Measurements from ENCODE around the gene UBE2Z. TPM values are rescaled to one million over a fixed set of nuclear protein-coding genes. Genes with fewer than 3 reads are reported as not detected.
A peak's percentile ranks its signal among the peaks of the same experiment; 100 is the strongest.
"Not testable (repeated sequence)": the region's sequence is repeated elsewhere in the genome, so short reads cannot be mapped to it uniquely, and the experiment has no call there.

The UBE2Z gene
- total RNA-seq, 2 donors from 2014 or later, result 65.7 to 65.8 TPM

DNA sequence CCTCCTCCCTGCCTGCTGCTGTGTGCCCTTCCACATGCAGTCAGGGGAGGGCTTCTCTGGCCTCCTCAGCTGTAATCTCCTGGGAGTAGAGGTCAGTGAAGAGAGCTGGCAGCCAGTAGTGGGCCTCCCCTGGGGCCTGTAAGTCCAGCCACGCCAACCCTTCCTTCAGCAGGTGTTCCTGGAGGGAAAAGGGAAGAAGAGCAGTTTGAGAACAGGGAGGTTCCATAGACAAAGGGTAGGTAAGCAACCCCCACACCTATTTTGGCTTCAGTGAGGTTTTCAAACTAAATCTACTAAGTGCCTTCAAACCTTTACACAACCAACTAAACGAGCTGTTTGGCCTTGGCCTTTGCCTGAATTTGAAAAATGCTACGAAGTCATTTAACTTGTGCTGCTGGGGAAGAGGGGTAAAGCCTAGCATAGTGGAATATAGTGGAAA is 22.2 kb downstream of the UBE2Z start:
- intact Hi-C loops (cut with DNase I, micrococcal nuclease), result no loop called here
- ATAC-seq, result peak; percentile 6

DNA sequence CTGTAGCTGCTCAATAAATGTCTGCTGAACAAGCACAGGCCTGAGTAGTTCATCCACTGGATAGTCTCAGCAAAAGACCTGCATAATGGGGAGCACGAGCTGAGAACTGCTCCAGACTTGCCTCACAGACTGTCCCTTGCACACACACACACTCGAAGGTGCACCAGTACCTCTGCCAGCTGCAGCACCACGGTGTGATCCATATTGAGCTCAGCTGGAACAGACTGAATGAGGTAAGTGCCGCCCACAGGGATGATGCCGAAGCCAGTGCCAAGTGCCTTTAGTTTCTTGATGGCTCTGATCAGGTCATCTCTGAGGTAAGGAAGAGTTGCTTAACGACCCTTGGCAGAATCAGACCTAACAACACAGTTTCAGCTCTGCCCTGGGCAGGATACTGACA is 24.8 kb downstream of the UBE2Z start:
- intact Hi-C loops (cut with DNase I, micrococcal nuclease), result no loop called here
- ATAC-seq (peak; percentile 7), DNase-seq (no peak)

More for the DNA sequence above, 22.2 kb downstream of the UBE2Z start:
- DNase-seq, result no peak

DNA sequence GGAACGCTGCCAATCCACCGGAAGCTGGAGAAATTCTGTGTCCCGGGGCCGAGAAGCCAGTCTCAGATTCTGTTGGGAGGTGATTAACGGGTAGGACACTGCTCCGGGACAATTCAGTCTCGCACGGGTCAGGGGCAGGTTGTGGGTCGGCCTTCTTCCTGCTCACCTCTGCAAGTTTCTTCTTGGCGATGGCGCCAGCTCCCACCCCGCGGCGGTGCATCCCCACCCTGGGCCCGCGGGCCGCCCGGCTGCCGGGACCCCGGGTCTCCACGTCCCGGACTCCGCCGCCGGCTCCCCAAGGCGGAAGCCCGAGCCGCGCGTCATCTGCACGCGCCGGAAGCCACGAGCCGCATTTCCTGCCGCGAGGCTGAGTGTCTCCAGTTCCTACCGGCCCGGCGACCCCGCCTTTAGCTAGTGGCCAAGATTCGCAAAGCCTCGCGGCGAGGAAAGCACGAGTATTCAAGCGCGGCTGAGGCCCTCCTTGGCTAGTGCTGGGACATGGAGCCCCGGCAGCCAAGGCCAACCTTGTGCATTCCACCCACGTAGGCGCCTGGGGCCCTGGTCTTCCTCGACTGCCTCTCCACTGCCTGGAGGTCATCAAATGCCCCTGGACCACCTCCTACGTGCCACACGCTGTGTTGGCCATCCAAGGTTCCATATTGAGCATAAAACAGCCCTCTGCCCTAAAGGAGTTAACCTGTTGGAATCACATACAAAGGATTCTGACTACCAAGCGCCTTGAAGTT is 36.5 kb downstream of the UBE2Z start, which contains the start of gene SNF8:
Gene SNF8 (minus strand): TSS at position 328 of the 746 bp plus-strand sequence. CDS start 108 bp downstream, at position 220.
- ATAC-seq (peak; percentile 99), DNase-seq (peak; percentile 89 to 95)
- intact Hi-C loops (cut with DNase I, micrococcal nuclease), result no loop called here

DNA sequence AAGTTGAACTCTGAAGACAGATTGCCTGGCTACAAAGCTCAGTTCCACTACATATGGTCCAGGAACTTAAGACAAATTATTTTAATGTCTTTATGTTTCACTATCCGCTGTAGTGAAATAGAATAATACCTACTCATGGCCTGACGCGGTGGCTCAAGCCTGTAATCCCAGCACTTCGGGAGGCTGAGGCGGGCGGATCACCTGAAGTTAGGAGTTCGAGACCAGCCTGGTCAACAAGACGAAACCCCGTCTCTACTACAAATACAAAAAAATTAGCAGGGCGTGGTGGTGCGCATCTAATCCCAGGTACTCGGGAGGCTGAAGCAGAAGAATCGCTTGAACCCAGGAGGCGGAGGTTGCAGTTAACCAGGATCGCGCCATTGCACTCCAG is 37.0 kb downstream of the UBE2Z start:
- intact Hi-C loops (cut with DNase I, micrococcal nuclease); DNase-seq; ATAC-seq: not testable (repeated sequence)

DNA sequence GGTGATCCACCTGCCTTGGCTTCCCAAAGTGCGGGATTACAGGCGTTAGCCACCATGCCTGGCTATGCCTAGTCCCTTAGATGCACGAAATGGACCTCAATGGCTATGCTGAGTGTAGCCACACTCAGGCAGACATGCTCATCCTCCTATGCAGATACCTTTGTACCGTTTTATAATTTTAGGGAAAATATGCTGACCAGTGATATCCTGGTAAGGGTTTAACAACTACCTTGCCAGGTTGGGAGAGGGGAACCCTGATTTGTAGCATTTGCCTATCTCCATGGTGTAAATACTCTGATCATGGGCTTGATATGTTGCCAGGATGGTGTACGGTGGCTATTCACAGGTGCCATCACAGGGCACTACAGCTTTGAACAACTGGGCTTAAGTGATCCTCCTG is 43.4 kb downstream of the UBE2Z start:
- DNase-seq (no peak), ATAC-seq (no peak)
- intact Hi-C loops (cut with DNase I, micrococcal nuclease), result no loop called here

DNA sequence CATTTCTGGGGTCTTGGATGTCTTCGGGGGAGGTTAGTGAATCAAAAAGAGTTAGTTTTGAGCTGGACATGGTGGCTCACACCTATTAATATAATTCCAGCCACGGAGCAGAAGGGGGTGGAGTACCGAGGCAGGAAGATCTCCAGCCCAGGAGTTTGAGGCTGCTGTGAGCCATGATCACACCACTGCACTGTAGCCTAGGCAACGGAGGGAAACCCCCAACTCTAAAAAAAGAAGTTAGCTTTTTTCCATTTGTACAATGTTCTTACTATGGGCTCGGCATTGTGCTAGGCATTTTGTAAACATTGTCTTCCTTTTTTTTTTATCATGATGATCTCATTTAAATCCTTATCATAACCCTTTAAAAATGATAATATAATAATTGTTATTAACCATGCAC is 44.7 kb downstream of the UBE2Z start:
- DNase-seq (no peak), ATAC-seq (no peak)
- intact Hi-C loops (cut with DNase I, micrococcal nuclease), result no loop called here

DNA sequence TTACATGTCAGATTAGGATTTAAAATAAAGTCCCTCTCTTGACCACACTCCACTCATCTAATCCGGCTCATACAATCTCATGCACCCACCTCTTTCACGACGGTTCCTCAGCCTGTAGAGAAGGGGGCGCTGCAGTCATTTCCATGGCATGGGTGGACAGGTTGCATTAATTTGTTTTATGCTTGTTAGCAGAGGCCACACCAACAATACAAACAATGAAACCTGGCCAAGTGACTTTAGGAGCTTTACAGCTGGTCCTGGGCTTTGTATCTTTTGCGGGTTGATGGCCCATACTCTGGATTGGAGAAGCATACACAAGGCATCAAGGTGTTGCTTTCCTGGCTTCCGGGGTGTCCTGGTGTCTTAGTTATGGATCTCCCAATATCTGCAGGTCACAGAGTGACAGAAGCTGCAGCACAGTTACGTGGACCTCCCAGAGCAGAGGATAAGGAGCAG is 46.1 kb downstream of the UBE2Z start:
- DNase-seq (peak; percentile 29 to 43), ATAC-seq (peak; percentile 97)

DNA sequence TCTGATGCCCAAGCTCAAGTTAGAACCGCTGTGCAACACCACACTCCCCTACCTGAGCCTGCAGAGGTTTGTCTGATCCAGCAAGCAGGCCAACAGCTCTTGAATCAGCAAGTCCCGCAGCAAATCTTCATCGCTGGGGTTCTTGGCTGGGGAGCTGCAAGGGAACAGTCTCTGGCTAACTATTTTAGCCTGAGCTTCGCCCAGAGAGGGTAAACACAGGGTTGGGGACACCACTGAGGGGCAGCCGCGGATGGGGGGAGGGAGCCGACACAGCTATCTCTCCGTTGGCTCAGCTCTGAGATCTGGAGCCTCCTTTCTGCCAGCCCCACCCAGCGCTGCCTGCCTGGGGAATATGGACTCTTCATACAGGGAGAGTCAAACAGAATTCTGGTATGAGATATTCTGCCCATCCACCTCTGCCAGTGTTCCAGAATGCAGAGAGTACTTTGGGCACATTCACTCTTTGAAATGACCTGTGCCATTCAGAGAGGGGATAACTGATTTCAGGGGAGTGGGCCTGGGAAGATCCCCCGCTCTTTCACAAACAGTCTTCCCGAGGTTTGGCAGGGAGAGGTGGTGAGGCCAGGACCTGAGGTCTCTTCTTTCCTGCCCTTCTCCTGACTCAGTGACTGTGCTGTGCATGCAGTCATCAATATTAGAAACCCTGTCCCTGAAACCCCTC is 52.8 kb downstream of the UBE2Z start:
- intact Hi-C loops (cut with DNase I, micrococcal nuclease), result no loop called here
- ATAC-seq (no peak), DNase-seq (no peak)

More for the DNA sequence above, 46.1 kb downstream of the UBE2Z start:
- intact Hi-C loops (cut with DNase I, micrococcal nuclease), result no loop called here

DNA sequence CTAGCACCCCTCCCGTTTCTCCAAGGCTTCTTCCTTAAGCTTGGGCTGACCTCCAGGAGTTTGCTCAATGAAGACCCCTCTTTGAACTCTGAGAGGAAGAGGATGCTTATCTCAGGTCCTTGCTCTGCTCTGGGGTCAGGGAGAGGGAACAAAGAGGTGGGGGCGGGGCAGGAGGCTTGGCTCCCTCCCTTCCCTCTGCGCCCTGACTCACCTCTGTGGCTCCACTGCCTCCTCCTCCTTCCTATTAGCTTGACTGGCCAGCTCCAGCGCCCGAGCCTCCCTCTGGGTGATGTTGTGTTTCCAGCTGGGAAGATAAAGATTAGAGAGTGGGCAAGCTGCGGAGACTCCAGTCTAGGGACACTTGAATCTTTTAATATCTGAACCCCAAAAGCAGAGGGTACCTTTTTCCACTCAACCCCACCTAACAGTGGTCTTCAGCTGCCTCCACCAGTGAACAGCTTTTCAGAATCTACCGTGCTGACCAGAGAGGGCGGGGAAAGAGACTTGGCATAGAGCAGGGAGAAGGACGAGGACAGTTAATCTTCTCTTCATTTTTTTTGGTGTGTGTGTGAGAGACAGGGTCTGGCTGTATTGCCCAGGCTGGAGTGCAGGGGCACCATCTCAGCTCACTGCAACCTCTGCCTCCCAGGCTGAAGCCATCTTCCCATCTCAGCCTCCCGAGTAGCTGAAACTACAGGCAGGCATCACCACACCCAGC is 53.5 kb downstream of the UBE2Z start:
- no peak for DNase-seq
- intact Hi-C loops (cut with DNase I, micrococcal nuclease), result no loop called here
- ATAC-seq, result no peak

DNA sequence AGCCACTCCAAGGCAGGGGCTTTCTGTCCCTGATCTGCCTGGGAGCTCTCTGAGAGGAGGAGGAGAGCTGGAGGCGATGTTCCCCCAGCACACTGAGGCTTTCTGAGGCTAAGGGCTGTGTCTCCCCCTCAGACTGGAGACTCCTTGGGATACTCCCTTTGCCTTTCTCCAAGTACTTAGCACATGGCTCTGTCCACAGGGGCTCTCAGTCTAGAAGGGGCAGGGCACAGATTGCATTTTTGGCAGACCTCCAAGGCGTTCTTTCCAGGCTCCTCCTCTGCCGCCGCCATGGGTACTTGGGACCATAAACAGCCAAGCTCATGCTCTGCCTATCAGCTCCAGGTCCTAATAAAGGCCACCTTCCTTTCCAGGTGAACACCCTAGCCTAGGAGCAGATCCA is 62.0 kb downstream of the UBE2Z start:
- intact Hi-C loops (cut with DNase I, micrococcal nuclease), result no loop called here
- DNase-seq (no peak), ATAC-seq (peak; percentile 38)

DNA sequence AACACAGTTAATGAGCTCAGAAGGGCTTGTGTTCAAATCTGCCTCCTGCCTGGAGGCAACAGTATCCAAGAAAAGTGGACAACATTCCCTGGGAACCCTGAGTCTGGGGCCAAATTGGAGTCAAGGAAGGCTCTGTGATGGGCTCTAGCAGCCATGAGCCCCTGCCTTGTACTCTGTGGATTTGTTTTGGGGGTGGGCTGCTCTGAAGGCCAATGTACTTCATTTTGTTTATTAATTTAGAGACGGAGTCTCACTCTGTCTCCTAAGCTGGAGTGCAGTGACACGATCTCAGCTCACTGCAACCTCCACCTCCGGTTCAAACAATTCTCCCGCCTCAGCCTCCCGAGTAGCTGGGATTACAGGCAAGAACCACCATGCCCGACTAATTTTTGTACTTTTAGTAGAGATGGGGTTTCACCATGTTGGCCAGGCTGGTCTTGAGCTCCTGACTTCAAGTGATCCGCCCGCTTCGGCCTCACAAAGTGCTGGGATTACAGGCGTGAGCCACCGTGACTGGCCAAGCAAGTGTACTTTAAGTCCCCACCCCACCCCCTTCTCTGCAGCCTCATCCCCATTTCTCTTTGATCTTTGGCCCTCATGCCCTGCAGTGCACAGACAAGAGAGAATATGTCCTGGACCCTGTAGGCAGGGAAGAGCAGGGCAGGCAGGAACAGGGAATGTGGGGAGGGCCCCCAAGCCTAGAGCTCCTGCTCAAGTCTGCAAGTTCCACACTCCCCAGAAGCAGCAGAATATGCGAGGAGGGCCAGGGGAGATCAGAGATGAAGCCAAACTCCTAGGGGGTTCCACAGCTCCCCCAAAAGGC is 62.9 kb downstream of the UBE2Z start:
- DNase-seq, result no peak
- no peak for ATAC-seq
- intact Hi-C loops (cut with DNase I, micrococcal nuclease), result no loop called here

DNA sequence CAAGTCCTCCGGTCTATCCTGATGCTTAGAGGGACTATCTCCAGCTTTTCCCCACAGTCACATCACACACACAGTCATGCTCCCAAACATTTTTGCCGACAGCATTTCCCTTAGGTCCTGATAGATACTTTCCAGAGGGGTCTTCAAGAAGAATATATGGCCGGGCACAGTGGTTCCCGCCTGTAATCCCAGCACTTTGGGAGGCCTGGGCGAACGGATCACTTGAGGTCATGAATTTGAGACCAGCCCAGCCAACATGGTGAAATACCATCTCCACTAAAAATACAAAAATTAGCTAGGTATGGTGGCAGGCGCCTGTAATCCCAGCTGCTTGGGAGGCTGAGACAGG is 64.5 kb downstream of the UBE2Z start:
- DNase-seq (no peak), ATAC-seq (no peak)
- intact Hi-C loops (cut with DNase I, micrococcal nuclease), result no loop called here

DNA sequence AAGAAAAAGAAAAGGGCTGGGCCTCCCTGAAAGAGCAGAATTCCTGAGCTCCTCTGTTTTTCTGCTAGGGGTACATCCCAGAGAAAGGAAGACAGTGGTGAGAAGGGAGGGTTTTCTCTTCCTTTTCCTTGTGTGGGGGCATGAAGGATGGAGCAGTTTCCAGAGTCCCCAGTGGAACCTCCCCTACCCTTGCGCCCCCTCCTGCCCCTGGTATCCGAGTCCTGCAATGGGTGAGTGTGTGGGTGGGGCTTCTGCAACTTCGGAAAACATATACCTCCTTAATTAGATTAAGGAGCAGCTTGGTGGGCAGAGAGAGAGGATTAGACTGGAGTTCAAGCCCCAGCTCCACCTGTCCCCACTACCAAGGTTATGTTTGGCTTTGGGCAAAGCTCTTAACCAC is 65.6 kb downstream of the UBE2Z start:
- no peak for ATAC-seq
- intact Hi-C loops (cut with DNase I, micrococcal nuclease), result no loop called here
- DNase-seq, result no peak

Other genes with a start within 250 kb of the UBE2Z start
- gene PRAC1, start 185.9 kb upstream of the UBE2Z start, total RNA-seq, result 100 to 1,000 TPM; 200 to 261 TPM
- 10 to 100 TPM; 10.1 to 11.7 TPM for gene PRAC2, start 185.2 kb upstream of the UBE2Z start, total RNA-seq
- 10 to 100 TPM; 39.4 to 88.0 TPM for gene HOXB13, start 179.7 kb upstream of the UBE2Z start, total RNA-seq
- 10 to 100 TPM in 1 of 2 donors, 1 to 10 TPM in 1; 4.9 to 14.3 TPM for gene TTLL6, start 91.2 kb upstream of the UBE2Z start, total RNA-seq
- 100 to 1,000 TPM; 208 to 215 TPM for gene CALCOCO2, start 77.4 kb upstream of the UBE2Z start, total RNA-seq
- gene ATP5MC1, start 15.6 kb upstream of the UBE2Z start, total RNA-seq, result 100 to 1,000 TPM; 180 to 246 TPM
- gene SNF8, start 36.4 kb downstream of the UBE2Z start, total RNA-seq, result 100 to 1,000 TPM; 101 to 123 TPM
- not detected for gene GIP, start 60.2 kb downstream of the UBE2Z start, total RNA-seq
- under 1 TPM in 1 of 2 donors, not detected in 1; 0.40 TPM for gene IGF2BP1, start 89.0 kb downstream of the UBE2Z start, total RNA-seq
- gene B4GALNT2, start 224.4 kb downstream of the UBE2Z start, total RNA-seq, result 10 to 100 TPM; 45.0 to 99.9 TPM